H1 (cell line): ENCODE measurements around the gene CDPF1. TPM values are rescaled to one million over a fixed set of nuclear protein-coding genes. Genes with fewer than 3 reads are reported as not detected.

ENCODE experiments used
- polyA plus RNA-seq, 7 experiments: library from polyadenylated mRNA; depleted of rRNA in 3 of 7; stranded (reverse) in 5 of 7; unstranded in 2 of 7; fragments of >200 nt in 5 of 7; fragments of 200-250 nt in 2 of 7; gene quantifications; 1 replicate in 5 of 7; 2 replicates in 1 of 7; 4 replicates in 1 of 7; pipeline versions ENCODE4 v1.2.1 to v1.2.3, GENCODE V29; 2011 to 2013; ENCODE audit warnings: missing spikeins in 2 of 7, mixed read lengths in 2 of 7
- total RNA-seq: library from RNA; stranded (reverse); fragmentation: NEBNext Ultra II Directional; extraction: Animal tissue kit (Norgen Biotek cat#: 25700); gene quantifications from 2 replicates; pipeline ENCODE4 v1.2.1, GENCODE V29; 2021
- TF ChIP-seq, protein P1 (sequence below): fragments of 300-600 bp; sonication (generic); IDR thresholded peaks from 2 replicates; pipeline ENCODE4 v1.7.1; 2012; ENCODE audit warnings: low read length, moderate library complexity, mild to moderate bottlenecking, inconsistent platforms; ENCODE audit not compliant: insufficient replicate concordance

The CDPF1 gene
- total and polyA plus RNA-seq, 2 of the 8 experiments (the other 6 are each of a cell fraction or from before 2014, with no cell fraction given): 9.7 to 13.7 TPM

GRCh38 chr22:46234969-46235368 lies 15.1 kb downstream of the CDPF1 start (continued):
- TF ChIP-seq, protein P1, sequence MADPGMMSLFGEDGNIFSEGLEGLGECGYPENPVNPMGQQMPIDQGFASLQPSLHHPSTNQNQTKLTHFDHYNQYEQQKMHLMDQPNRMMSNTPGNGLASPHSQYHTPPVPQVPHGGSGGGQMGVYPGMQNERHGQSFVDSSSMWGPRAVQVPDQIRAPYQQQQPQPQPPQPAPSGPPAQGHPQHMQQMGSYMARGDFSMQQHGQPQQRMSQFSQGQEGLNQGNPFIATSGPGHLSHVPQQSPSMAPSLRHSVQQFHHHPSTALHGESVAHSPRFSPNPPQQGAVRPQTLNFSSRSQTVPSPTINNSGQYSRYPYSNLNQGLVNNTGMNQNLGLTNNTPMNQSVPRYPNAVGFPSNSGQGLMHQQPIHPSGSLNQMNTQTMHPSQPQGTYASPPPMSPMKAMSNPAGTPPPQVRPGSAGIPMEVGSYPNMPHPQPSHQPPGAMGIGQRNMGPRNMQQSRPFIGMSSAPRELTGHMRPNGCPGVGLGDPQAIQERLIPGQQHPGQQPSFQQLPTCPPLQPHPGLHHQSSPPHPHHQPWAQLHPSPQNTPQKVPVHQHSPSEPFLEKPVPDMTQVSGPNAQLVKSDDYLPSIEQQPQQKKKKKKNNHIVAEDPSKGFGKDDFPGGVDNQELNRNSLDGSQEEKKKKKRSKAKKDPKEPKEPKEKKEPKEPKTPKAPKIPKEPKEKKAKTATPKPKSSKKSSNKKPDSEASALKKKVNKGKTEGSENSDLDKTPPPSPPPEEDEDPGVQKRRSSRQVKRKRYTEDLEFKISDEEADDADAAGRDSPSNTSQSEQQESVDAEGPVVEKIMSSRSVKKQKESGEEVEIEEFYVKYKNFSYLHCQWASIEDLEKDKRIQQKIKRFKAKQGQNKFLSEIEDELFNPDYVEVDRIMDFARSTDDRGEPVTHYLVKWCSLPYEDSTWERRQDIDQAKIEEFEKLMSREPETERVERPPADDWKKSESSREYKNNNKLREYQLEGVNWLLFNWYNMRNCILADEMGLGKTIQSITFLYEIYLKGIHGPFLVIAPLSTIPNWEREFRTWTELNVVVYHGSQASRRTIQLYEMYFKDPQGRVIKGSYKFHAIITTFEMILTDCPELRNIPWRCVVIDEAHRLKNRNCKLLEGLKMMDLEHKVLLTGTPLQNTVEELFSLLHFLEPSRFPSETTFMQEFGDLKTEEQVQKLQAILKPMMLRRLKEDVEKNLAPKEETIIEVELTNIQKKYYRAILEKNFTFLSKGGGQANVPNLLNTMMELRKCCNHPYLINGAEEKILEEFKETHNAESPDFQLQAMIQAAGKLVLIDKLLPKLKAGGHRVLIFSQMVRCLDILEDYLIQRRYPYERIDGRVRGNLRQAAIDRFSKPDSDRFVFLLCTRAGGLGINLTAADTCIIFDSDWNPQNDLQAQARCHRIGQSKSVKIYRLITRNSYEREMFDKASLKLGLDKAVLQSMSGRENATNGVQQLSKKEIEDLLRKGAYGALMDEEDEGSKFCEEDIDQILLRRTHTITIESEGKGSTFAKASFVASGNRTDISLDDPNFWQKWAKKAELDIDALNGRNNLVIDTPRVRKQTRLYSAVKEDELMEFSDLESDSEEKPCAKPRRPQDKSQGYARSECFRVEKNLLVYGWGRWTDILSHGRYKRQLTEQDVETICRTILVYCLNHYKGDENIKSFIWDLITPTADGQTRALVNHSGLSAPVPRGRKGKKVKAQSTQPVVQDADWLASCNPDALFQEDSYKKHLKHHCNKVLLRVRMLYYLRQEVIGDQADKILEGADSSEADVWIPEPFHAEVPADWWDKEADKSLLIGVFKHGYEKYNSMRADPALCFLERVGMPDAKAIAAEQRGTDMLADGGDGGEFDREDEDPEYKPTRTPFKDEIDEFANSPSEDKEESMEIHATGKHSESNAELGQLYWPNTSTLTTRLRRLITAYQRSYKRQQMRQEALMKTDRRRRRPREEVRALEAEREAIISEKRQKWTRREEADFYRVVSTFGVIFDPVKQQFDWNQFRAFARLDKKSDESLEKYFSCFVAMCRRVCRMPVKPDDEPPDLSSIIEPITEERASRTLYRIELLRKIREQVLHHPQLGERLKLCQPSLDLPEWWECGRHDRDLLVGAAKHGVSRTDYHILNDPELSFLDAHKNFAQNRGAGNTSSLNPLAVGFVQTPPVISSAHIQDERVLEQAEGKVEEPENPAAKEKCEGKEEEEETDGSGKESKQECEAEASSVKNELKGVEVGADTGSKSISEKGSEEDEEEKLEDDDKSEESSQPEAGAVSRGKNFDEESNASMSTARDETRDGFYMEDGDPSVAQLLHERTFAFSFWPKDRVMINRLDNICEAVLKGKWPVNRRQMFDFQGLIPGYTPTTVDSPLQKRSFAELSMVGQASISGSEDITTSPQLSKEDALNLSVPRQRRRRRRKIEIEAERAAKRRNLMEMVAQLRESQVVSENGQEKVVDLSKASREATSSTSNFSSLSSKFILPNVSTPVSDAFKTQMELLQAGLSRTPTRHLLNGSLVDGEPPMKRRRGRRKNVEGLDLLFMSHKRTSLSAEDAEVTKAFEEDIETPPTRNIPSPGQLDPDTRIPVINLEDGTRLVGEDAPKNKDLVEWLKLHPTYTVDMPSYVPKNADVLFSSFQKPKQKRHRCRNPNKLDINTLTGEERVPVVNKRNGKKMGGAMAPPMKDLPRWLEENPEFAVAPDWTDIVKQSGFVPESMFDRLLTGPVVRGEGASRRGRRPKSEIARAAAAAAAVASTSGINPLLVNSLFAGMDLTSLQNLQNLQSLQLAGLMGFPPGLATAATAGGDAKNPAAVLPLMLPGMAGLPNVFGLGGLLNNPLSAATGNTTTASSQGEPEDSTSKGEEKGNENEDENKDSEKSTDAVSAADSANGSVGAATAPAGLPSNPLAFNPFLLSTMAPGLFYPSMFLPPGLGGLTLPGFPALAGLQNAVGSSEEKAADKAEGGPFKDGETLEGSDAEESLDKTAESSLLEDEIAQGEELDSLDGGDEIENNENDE: no peak
